Panc1 (cell line): ENCODE data around the gene SLC7A9. TPM values are rescaled to one million over a fixed set of nuclear protein-coding genes. Genes with fewer than 3 reads are reported as not detected.
"Not testable (repeated sequence)": the region's sequence is repeated elsewhere in the genome, so short reads cannot be mapped to it uniquely, and the experiment has no call there.

Experiments used
- ATAC-seq: fragments of 200-7000 bp; cut with Tn5 transposase; 2 replicates; pipeline ENCODE4 v1.9.1; 2020; ENCODE audit warnings: mild to moderate bottlenecking, moderate library complexity
- BruUV-seq: library from RNA; stranded (reverse); fragments of 400-500 nt; replicated peaks from 2 replicates; lab custom pipeline; 2021; lab: Mats Ljungman, UMichigan
- CTCF ChIA-PET: fragments of 300-600 bp; sonication (Branson Sonifier 250); formaldehyde crosslinking; loops from one replicate; lab custom pipeline; 2022; ENCODE audit warnings: antibody characterized with exemption; lab: Charles Lee
- POLR2A ChIA-PET: fragments of 300-600 bp; sonication (Branson Sonifier 250); formaldehyde crosslinking; loops from one replicate; lab custom pipeline; 2022; ENCODE audit warnings: antibody characterized with exemption; lab: Charles Lee
- DNase-seq: peaks from one replicate; pipeline ENCODE4 v3.0.0-alpha.2; 2010; ENCODE audit warnings: low read depth, low spot score
- H3K27ac ChIP-seq: 2 replicates; pipeline ENCODE4 v1.5.1; 2011; ENCODE audit warnings: mild to moderate bottlenecking, low read length, inconsistent platforms
- H3K27me3 ChIP-seq: fragments of 200-500 bp; sonication (Bioruptor generic); 2 replicates; pipeline ENCODE4 v1.6.0; 2014; ENCODE audit warnings: low read length, inconsistent platforms; ENCODE audit not compliant: control insufficient read depth, insufficient read depth
- H3K36me3 ChIP-seq: fragments of 200-500 bp; sonication (Bioruptor generic); 2 replicates; pipeline ENCODE4 v1.5.1; 2014; ENCODE audit warnings: inconsistent platforms, mild to moderate bottlenecking, low read length, moderate library complexity; ENCODE audit not compliant: control insufficient read depth, insufficient read depth
- H3K4me1 ChIP-seq: 2 replicates; pipeline ENCODE4 v1.5.1; 2011; ENCODE audit warnings: inconsistent platforms, mild to moderate bottlenecking, low read length, moderate library complexity; ENCODE audit not compliant: control insufficient read depth, insufficient read depth
- H3K4me3 ChIP-seq, 2 experiments: 2 replicates each; pipeline ENCODE4 v1.5.1; 2011 to 2012; ENCODE audit warnings: low read depth in 2 of 2, low read length in 2 of 2, mild to moderate bottlenecking in 2 of 2, inconsistent platforms in 1 of 2, moderate library complexity in 1 of 2
- H3K9me3 ChIP-seq: fragments of 200-500 bp; sonication (Bioruptor generic); 2 replicates; pipeline ENCODE4 v1.5.1; 2014; ENCODE audit warnings: low read depth, mild to moderate bottlenecking, inconsistent platforms, low read length, moderate library complexity; ENCODE audit not compliant: control insufficient read depth, insufficient read depth
- POLR2AphosphoS5 ChIP-seq: IDR thresholded peaks from 2 replicates; pipeline ENCODE4 v1.6.1; 2012; ENCODE audit warnings: mild to moderate bottlenecking, low read depth, low read length, moderate library complexity
- SIN3A ChIP-seq: IDR thresholded peaks from 2 replicates; pipeline ENCODE4 v1.6.1; 2012; ENCODE audit warnings: low read depth, mild to moderate bottlenecking, low read length, moderate library complexity, borderline replicate concordance; ENCODE audit not compliant: insufficient read depth
- TCF7L2 ChIP-seq: IDR thresholded peaks from 2 replicates; pipeline ENCODE4 v1.6.1; 2011; ENCODE audit warnings: mild to moderate bottlenecking, low read depth, low read length, inconsistent platforms
- in situ Hi-C: cut with HindIII; loops from 2 replicates; pipeline ENCODE4 v1.10.0; 2016; ENCODE audit warnings: low sequenced_read_pairs, low pct_unique_long_range_greater_than_20kb
- intact Hi-C: fragments of 100-400 bp; cut with micrococcal nuclease; formaldehyde crosslinking; loops from one replicate; pipeline ENCODE4 v1.10.0; 2022; ENCODE audit not compliant: unreplicated experiment
- total RNA-seq: library from RNA; stranded (reverse); gene quantifications from one replicate; pipeline ENCODE4 v1.2.1, GENCODE V29; 2021; ENCODE audit not compliant: unreplicated experiment
- TF ChIP-seq, protein P1 (sequence below), 2 experiments: IDR thresholded peaks; 2 replicates each; pipeline ENCODE4 v1.6.1; 2011 to 2012; ENCODE audit warnings: low read depth in 2 of 2, control low read depth in 1 of 2, low read length in 1 of 2, mild to moderate bottlenecking in 1 of 2, moderate library complexity in 1 of 2; ENCODE audit not compliant: insufficient read depth in 1 of 2
- TF ChIP-seq, protein P2 (sequence below): fragments of 450-650 bp; IDR thresholded peaks from 2 replicates; pipeline ENCODE4 v1.5.1; 2017; ENCODE audit warnings: mild to moderate bottlenecking

SLC7A9 gene
- total RNA-seq, 1 experiment from 2014 or later: 0.28 TPM

DNA sequence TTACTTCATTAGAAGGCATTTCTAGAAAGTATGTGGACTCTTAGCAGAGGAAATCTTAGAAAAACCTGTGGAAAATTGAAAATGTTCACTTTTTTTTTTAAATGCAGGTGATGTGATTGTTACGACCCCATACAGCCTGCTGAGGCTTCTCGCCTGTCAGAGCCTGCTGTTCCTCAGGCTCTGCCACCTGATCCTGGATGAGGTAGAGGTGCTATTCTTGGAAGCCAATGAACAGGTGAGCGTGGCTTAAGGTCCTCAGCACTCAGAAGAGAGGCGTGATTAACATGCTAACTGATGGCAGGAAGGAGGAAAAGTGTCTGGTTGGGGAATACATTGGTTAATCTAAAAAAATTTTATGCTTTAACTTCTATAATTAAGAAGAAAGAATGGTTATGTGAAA is 71.4 kb downstream of the SLC7A9 start:
- ATAC-seq (no peak), DNase-seq (no peak)
- TF ChIP-seq, protein P1, sequence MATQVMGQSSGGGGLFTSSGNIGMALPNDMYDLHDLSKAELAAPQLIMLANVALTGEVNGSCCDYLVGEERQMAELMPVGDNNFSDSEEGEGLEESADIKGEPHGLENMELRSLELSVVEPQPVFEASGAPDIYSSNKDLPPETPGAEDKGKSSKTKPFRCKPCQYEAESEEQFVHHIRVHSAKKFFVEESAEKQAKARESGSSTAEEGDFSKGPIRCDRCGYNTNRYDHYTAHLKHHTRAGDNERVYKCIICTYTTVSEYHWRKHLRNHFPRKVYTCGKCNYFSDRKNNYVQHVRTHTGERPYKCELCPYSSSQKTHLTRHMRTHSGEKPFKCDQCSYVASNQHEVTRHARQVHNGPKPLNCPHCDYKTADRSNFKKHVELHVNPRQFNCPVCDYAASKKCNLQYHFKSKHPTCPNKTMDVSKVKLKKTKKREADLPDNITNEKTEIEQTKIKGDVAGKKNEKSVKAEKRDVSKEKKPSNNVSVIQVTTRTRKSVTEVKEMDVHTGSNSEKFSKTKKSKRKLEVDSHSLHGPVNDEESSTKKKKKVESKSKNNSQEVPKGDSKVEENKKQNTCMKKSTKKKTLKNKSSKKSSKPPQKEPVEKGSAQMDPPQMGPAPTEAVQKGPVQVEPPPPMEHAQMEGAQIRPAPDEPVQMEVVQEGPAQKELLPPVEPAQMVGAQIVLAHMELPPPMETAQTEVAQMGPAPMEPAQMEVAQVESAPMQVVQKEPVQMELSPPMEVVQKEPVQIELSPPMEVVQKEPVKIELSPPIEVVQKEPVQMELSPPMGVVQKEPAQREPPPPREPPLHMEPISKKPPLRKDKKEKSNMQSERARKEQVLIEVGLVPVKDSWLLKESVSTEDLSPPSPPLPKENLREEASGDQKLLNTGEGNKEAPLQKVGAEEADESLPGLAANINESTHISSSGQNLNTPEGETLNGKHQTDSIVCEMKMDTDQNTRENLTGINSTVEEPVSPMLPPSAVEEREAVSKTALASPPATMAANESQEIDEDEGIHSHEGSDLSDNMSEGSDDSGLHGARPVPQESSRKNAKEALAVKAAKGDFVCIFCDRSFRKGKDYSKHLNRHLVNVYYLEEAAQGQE (IDR thresholded peaks at IDR 0.05; ENCODE audit: insufficient read depth in 1 of 2, low read depth in 2 of 2, low read length in 1 of 2): no peak
- TF ChIP-seq TCF7L2 (no peak), SIN3A (no peak), POLR2AphosphoS5 (no peak)
- TF ChIP-seq, protein P2, sequence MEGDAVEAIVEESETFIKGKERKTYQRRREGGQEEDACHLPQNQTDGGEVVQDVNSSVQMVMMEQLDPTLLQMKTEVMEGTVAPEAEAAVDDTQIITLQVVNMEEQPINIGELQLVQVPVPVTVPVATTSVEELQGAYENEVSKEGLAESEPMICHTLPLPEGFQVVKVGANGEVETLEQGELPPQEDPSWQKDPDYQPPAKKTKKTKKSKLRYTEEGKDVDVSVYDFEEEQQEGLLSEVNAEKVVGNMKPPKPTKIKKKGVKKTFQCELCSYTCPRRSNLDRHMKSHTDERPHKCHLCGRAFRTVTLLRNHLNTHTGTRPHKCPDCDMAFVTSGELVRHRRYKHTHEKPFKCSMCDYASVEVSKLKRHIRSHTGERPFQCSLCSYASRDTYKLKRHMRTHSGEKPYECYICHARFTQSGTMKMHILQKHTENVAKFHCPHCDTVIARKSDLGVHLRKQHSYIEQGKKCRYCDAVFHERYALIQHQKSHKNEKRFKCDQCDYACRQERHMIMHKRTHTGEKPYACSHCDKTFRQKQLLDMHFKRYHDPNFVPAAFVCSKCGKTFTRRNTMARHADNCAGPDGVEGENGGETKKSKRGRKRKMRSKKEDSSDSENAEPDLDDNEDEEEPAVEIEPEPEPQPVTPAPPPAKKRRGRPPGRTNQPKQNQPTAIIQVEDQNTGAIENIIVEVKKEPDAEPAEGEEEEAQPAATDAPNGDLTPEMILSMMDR: no peak
- H3K27me3 ChIP-seq: no peaks in the 10 kb centered on the region
- H3K36me3 ChIP-seq: no peaks in the 10 kb centered on the region
- intact Hi-C loops (no loop called here), in situ Hi-C loops (no loop called here)
- H3K4me3 ChIP-seq: no peak overlapping the region
- ChIA-PET POLR2A (no interaction called here), CTCF (no interaction called here)
- no peaks in the 10 kb centered on the region for H3K4me1 ChIP-seq
- no peaks in the 10 kb centered on the region for H3K9me3 ChIP-seq
- no peak overlapping the region for H3K27ac ChIP-seq
- BruUV-seq: no TSS peak

DNA sequence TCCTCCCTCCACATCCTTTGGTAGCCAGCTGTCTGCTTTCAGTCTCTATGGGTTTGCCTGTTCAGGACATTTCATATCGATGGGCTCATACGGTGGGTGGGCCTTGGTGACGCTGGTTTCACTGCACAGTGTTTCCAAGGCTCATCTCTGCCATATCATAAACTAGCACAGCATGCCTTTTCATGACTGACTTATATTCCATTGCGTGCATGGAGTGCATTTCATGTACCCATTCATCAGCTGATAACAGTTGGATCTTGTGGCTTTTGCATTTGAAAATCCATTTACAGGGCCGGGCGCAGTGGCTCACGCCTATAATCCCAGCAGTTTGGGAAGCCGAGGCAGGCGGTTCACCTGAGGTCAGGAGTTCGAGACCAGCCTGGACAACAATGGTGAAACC is 80.1 kb downstream of the SLC7A9 start:
- H3K36me3 ChIP-seq: no peaks in the 10 kb centered on the region

DNA sequence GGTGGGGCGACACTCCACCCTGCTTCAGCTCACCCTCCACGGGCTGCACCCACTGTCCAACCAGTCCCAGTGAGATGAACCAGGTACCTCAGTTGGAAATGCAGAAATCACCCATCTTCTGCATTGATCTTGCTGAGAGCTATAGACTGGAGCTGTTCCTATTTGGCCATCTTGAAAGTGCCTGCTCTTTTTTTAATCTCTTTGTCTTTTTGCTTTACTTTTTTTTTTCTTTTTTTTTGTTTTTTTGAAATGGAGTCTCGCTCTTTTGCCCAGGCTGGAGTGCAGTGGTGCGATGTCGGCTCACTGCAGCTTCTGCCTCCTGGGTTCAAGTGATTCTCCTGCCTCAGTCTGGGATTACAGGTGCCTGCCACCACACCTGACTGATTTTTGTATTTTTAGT is 81.7 kb downstream of the SLC7A9 start:
- POLR2A ChIA-PET, in situ Hi-C loops, DNase-seq, H3K4me1 ChIP-seq, H3K36me3 ChIP-seq, H3K9me3 ChIP-seq, H3K27me3 ChIP-seq, intact Hi-C loops, ATAC-seq, H3K27ac ChIP-seq, H3K4me3 ChIP-seq, BruUV-seq: not testable (repeated sequence)
- CTCF ChIA-PET: interaction anchor here (0.5 kb wide), 1 partner anchor 51 kb away, joined by 8 read pairs; no protein-coding TSS in a partner anchor

More for the DNA sequence above, 80.1 kb downstream of the SLC7A9 start:
- H3K4me1 ChIP-seq: no peaks in the 10 kb centered on the region
- in situ Hi-C loops: no loop called here
- ChIA-PET POLR2A (no interaction called here), CTCF (no interaction called here)
- no TSS peak for BruUV-seq
- no peaks in the 10 kb centered on the region for H3K27me3 ChIP-seq
- ATAC-seq (no peak), DNase-seq (no peak)
- TF ChIP-seq, protein P2: no peak
- TF ChIP-seq TCF7L2 (no peak), POLR2AphosphoS5 (no peak), SIN3A (no peak)
- TF ChIP-seq, protein P1 (IDR thresholded peaks at IDR 0.05; ENCODE audit: insufficient read depth in 1 of 2, low read depth in 2 of 2, low read length in 1 of 2): no peak
- intact Hi-C loops: no loop called here
- H3K4me3 ChIP-seq: no peak overlapping the region
- no peaks in the 10 kb centered on the region for H3K9me3 ChIP-seq
- no peak overlapping the region for H3K27ac ChIP-seq
